GM12878 (cell line): Measurements from ENCODE around the gene HCN3. TPM values are rescaled to one million over a fixed set of nuclear protein-coding genes. Genes with fewer than 3 reads are reported as not detected.

Experiments
- BACH1 ChIP-seq: fragments of 450-650 bp; IDR thresholded peaks from 2 replicates; pipeline ENCODE4 v1.6.1; 2017; ENCODE audit warnings: mild to moderate bottlenecking, borderline replicate concordance
- FOS ChIP-seq: IDR thresholded peaks from 3 replicates; pipeline ENCODE4 v1.6.1; 2011; ENCODE audit warnings: borderline replicate concordance; ENCODE audit not compliant: insufficient read length; ENCODE audit errors: extremely low read depth
- JUND ChIP-seq: IDR thresholded peaks from 2 replicates; pipeline ENCODE4 v1.6.1; 2012; ENCODE audit warnings: low read depth, mild to moderate bottlenecking, low read length, improper control_type of control experiment, moderate library complexity
- MYC ChIP-seq: IDR thresholded peaks from 2 replicates; pipeline ENCODE4 v1.6.1; 2011; ENCODE audit warnings: mild to moderate bottlenecking, low read length, moderate library complexity, inconsistent platforms; ENCODE audit not compliant: insufficient read depth, insufficient replicate concordance, insufficient read length, severe bottlenecking
- RAD21 ChIP-seq: IDR thresholded peaks from 2 replicates; pipeline ENCODE4 v1.6.1; 2011; ENCODE audit warnings: mild to moderate bottlenecking, low read depth, low read length, moderate library complexity; ENCODE audit not compliant: insufficient read depth
- RFX5 ChIP-seq: IDR thresholded peaks from 2 replicates; pipeline ENCODE4 v1.6.1; 2011; ENCODE audit warnings: low read depth, low read length, improper control_type of control experiment
- SREBF2 ChIP-seq: IDR thresholded peaks from 2 replicates; pipeline ENCODE4 v1.6.1; 2012; ENCODE audit warnings: mild to moderate bottlenecking, low read length
- TCF3 ChIP-seq: IDR thresholded peaks from 2 replicates; pipeline ENCODE4 v1.6.1; 2012; ENCODE audit warnings: low read depth, mild to moderate bottlenecking, low read length, borderline replicate concordance; ENCODE audit not compliant: insufficient read depth
- ZNF274 ChIP-seq: IDR thresholded peaks from one replicate; pipeline ENCODE4 v1.8.0; 2011; ENCODE audit not compliant: insufficient read length, insufficient read depth
- ZNF384 ChIP-seq: IDR thresholded peaks from 2 replicates; pipeline ENCODE4 v1.6.1; 2012; ENCODE audit warnings: low read depth, mild to moderate bottlenecking, low read length, improper control_type of control experiment, borderline replicate concordance
- polyA plus RNA-seq, 11 experiments: library from polyadenylated mRNA; depleted of rRNA in 4 of 11; unstranded in 6 of 11; stranded (reverse) in 5 of 11; fragments of >200 nt; fragmentation: Nextera tagmentation in 4 of 11; fragmentation: Illumina TruSeq in 1 of 11; extraction: Ambion mirVana in 4 of 11; extraction: Trizol in 1 of 11; gene quantifications; 1 replicate in 1 of 11; 2 replicates in 10 of 11; pipeline versions ENCODE4 v1.2.1 to v1.2.3, GENCODE V29; 2011 to 2016; ENCODE audit warnings: inconsistent platforms in 2 of 11, missing spikeins in 2 of 11, low read depth in 1 of 11
- total RNA-seq, 4 experiments: library from RNA; depleted of rRNA in 3 of 4; stranded (reverse); fragments of >200 nt in 3 of 4; fragmentation: Illumina TruSeq in 1 of 4; extraction: Trizol in 1 of 4; gene quantifications; 2 replicates each; pipeline versions ENCODE4 v1.2.1 to v1.2.3, GENCODE V29; 2013 to 2021
- TF ChIP-seq, protein P1 (sequence below): fragments of 450-650 bp; IDR thresholded peaks from 2 replicates; pipeline ENCODE4 v1.6.1; 2017; ENCODE audit warnings: mild to moderate bottlenecking, moderate library complexity
- TF ChIP-seq, protein P2 (sequence below): fragments of 450-650 bp; IDR thresholded peaks from 2 replicates; pipeline ENCODE4 v1.6.1; 2017; ENCODE audit warnings: mild to moderate bottlenecking
- TF ChIP-seq, protein P3 (sequence below): IDR thresholded peaks from 2 replicates; pipeline ENCODE4 v1.6.1; 2011; ENCODE audit warnings: low read depth, mild to moderate bottlenecking, low read length, moderate library complexity, borderline replicate concordance; ENCODE audit errors: extremely low read depth
- TF ChIP-seq, protein P4 (sequence below): fragments of 450-650 bp; formaldehyde crosslinking; IDR thresholded peaks from 2 replicates; pipeline ENCODE4 v1.4.0; 2020; ENCODE audit warnings: mild to moderate bottlenecking, moderate library complexity
- TF ChIP-seq, protein P5 (sequence below): IDR thresholded peaks from 2 replicates; pipeline ENCODE4 v1.6.1; 2011; ENCODE audit warnings: borderline replicate concordance, low read depth, mild to moderate bottlenecking, moderate library complexity, low read length; ENCODE audit not compliant: insufficient read depth, poor library complexity, severe bottlenecking

Gene HCN3
- total and polyA plus RNA-seq, 10 of the 15 experiments (the other 5 are each of a cell fraction or from before 2014, with no cell fraction given), result 0.08 to 4.1 (median 1.8) TPM

- TF ChIP-seq, protein P1, sequence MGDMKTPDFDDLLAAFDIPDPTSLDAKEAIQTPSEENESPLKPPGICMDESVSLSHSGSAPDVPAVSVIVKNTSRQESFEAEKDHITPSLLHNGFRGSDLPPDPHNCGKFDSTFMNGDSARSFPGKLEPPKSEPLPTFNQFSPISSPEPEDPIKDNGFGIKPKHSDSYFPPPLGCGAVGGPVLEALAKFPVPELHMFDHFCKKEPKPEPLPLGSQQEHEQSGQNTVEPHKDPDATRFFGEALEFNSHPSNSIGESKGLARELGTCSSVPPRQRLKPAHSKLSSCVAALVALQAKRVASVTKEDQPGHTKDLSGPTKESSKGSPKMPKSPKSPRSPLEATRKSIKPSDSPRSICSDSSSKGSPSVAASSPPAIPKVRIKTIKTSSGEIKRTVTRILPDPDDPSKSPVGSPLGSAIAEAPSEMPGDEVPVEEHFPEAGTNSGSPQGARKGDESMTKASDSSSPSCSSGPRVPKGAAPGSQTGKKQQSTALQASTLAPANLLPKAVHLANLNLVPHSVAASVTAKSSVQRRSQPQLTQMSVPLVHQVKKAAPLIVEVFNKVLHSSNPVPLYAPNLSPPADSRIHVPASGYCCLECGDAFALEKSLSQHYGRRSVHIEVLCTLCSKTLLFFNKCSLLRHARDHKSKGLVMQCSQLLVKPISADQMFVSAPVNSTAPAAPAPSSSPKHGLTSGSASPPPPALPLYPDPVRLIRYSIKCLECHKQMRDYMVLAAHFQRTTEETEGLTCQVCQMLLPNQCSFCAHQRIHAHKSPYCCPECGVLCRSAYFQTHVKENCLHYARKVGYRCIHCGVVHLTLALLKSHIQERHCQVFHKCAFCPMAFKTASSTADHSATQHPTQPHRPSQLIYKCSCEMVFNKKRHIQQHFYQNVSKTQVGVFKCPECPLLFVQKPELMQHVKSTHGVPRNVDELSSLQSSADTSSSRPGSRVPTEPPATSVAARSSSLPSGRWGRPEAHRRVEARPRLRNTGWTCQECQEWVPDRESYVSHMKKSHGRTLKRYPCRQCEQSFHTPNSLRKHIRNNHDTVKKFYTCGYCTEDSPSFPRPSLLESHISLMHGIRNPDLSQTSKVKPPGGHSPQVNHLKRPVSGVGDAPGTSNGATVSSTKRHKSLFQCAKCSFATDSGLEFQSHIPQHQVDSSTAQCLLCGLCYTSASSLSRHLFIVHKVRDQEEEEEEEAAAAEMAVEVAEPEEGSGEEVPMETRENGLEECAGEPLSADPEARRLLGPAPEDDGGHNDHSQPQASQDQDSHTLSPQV, result no peak
- TF ChIP-seq RAD21 (peak; percentile 87), JUND (no peak), TCF3 (0 out of 2 replicates have a peak, but pooled peaks have one; percentile 77), RFX5 (no peak), ZNF274 (no peak), MYC (no peak), BACH1 (0 out of 2 replicates have a peak, but pooled peaks have one; percentile 27), ZNF384 (no peak), FOS (no peak), SREBF2 (no peak)
- TF ChIP-seq, protein P2, sequence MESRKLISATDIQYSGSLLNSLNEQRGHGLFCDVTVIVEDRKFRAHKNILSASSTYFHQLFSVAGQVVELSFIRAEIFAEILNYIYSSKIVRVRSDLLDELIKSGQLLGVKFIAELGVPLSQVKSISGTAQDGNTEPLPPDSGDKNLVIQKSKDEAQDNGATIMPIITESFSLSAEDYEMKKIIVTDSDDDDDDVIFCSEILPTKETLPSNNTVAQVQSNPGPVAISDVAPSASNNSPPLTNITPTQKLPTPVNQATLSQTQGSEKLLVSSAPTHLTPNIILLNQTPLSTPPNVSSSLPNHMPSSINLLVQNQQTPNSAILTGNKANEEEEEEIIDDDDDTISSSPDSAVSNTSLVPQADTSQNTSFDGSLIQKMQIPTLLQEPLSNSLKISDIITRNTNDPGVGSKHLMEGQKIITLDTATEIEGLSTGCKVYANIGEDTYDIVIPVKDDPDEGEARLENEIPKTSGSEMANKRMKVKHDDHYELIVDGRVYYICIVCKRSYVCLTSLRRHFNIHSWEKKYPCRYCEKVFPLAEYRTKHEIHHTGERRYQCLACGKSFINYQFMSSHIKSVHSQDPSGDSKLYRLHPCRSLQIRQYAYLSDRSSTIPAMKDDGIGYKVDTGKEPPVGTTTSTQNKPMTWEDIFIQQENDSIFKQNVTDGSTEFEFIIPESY, result no peak
- TF ChIP-seq, protein P3, sequence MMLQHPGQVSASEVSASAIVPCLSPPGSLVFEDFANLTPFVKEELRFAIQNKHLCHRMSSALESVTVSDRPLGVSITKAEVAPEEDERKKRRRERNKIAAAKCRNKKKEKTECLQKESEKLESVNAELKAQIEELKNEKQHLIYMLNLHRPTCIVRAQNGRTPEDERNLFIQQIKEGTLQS, result no peak
- TF ChIP-seq, protein P4, sequence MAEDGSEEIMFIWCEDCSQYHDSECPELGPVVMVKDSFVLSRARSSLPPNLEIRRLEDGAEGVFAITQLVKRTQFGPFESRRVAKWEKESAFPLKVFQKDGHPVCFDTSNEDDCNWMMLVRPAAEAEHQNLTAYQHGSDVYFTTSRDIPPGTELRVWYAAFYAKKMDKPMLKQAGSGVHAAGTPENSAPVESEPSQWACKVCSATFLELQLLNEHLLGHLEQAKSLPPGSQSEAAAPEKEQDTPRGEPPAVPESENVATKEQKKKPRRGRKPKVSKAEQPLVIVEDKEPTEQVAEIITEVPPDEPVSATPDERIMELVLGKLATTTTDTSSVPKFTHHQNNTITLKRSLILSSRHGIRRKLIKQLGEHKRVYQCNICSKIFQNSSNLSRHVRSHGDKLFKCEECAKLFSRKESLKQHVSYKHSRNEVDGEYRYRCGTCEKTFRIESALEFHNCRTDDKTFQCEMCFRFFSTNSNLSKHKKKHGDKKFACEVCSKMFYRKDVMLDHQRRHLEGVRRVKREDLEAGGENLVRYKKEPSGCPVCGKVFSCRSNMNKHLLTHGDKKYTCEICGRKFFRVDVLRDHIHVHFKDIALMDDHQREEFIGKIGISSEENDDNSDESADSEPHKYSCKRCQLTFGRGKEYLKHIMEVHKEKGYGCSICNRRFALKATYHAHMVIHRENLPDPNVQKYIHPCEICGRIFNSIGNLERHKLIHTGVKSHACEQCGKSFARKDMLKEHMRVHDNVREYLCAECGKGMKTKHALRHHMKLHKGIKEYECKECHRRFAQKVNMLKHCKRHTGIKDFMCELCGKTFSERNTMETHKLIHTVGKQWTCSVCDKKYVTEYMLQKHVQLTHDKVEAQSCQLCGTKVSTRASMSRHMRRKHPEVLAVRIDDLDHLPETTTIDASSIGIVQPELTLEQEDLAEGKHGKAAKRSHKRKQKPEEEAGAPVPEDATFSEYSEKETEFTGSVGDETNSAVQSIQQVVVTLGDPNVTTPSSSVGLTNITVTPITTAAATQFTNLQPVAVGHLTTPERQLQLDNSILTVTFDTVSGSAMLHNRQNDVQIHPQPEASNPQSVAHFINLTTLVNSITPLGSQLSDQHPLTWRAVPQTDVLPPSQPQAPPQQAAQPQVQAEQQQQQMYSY (CRISPR knock-in tag), result no peak
- TF ChIP-seq, protein P5, sequence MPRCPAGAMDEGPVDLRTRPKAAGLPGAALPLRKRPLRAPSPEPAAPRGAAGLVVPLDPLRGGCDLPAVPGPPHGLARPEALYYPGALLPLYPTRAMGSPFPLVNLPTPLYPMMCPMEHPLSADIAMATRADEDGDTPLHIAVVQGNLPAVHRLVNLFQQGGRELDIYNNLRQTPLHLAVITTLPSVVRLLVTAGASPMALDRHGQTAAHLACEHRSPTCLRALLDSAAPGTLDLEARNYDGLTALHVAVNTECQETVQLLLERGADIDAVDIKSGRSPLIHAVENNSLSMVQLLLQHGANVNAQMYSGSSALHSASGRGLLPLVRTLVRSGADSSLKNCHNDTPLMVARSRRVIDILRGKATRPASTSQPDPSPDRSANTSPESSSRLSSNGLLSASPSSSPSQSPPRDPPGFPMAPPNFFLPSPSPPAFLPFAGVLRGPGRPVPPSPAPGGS, result no peak
Observed at GRCh38 chr1:155322953-155323728, 45.9 kb downstream of the HCN3 start (continued).
